ENCODE data around the gene KCNQ1.

KCNQ1 gene

GRCh38 chr11:2576549-2576948 lies 131.7 kb downstream of the KCNQ1 start:
- no peak overlapping the region for H3K4me3 ChIP-seq (ENCODE audit: low read depth, low read length)
- TF ChIP-seq CTCF (IDR thresholded peaks at IDR 0.05; ENCODE audit: borderline replicate concordance, insufficient read depth, low read depth, low read length) = no peak

- no peak for TF ChIP-seq CTCF (IDR thresholded peaks at IDR 0.05; ENCODE audit: borderline replicate concordance, insufficient read depth, low read depth, low read length)
- no peak overlapping the region for H3K4me3 ChIP-seq (ENCODE audit: low read depth, low read length)
Measured at GRCh38 chr11:2577031-2577990, 132.5 kb downstream of the KCNQ1 start.

- no peak for TF ChIP-seq CTCF (IDR thresholded peaks at IDR 0.05; ENCODE audit: borderline replicate concordance, insufficient read depth, low read depth, low read length)
- H3K4me3 ChIP-seq (ENCODE audit: low read depth, low read length) = no peak overlapping the region
Measured at GRCh38 chr11:2577991-2578928, 133.5 kb downstream of the KCNQ1 start.

- H3K4me3 ChIP-seq (ENCODE audit: low read depth, low read length) = no peak overlapping the region
- no peak for TF ChIP-seq CTCF (IDR thresholded peaks at IDR 0.05; ENCODE audit: borderline replicate concordance, insufficient read depth, low read depth, low read length)
Measured at GRCh38 chr11:2578929-2579270, 134.1 kb downstream of the KCNQ1 start.

- no peak overlapping the region for H3K4me3 ChIP-seq (ENCODE audit: low read depth, low read length)
- TF ChIP-seq CTCF (IDR thresholded peaks at IDR 0.05; ENCODE audit: borderline replicate concordance, insufficient read depth, low read depth, low read length) = no peak
Measured at GRCh38 chr11:2579315-2580060, 134.7 kb downstream of the KCNQ1 start.

- no peak for TF ChIP-seq CTCF (IDR thresholded peaks at IDR 0.05; ENCODE audit: borderline replicate concordance, insufficient read depth, low read depth, low read length)
- no peak overlapping the region for H3K4me3 ChIP-seq (ENCODE audit: low read depth, low read length)
Measured at GRCh38 chr11:2580061-2580421, 135.2 kb downstream of the KCNQ1 start.

All from GM12875 (cell line).